ENCODE measurements around the gene STX7.

The STX7 gene

GRCh38 chr6:132471787-132472186, 41.1 kb downstream of the STX7 start:
- no peak overlapping the region for H3K4me3 ChIP-seq (ENCODE audit: low read depth, low read length)
- no peak for TF ChIP-seq CTCF (conservative IDR thresholded peaks at IDR 0.05; ENCODE audit: low read depth, low read length)
- DNase-seq (ENCODE audit: low read depth): no peak

- DNase-seq (ENCODE audit: low read depth): peak; percentile 86
- TF ChIP-seq CTCF (conservative IDR thresholded peaks at IDR 0.05; ENCODE audit: low read depth, low read length): no peak
- H3K4me3 ChIP-seq (ENCODE audit: low read depth, low read length): no peak overlapping the region
Observed at GRCh38 chr6:132466952-132467351, 46.0 kb downstream of the STX7 start.

- DNase-seq (ENCODE audit: low read depth): no peak
- no peak for TF ChIP-seq CTCF (conservative IDR thresholded peaks at IDR 0.05; ENCODE audit: low read depth, low read length)
- no peak overlapping the region for H3K4me3 ChIP-seq (ENCODE audit: low read depth, low read length)
Observed at GRCh38 chr6:132465530-132466485, 47.1 kb downstream of the STX7 start.

GRCh38 chr6:132464538-132465256, 48.2 kb downstream of the STX7 start:
- H3K4me3 ChIP-seq (ENCODE audit: low read depth, low read length): no peak overlapping the region
- TF ChIP-seq CTCF (conservative IDR thresholded peaks at IDR 0.05; ENCODE audit: low read depth, low read length): no peak
- DNase-seq (ENCODE audit: low read depth): peak; percentile 39

GRCh38 chr6:132461958-132462357, 51.0 kb downstream of the STX7 start:
- TF ChIP-seq CTCF (conservative IDR thresholded peaks at IDR 0.05; ENCODE audit: low read depth, low read length): no peak
- DNase-seq (ENCODE audit: low read depth): no peak
- H3K4me3 ChIP-seq (ENCODE audit: low read depth, low read length): no peak overlapping the region

- TF ChIP-seq CTCF (conservative IDR thresholded peaks at IDR 0.05; ENCODE audit: low read depth, low read length): no peak
- no peak for DNase-seq (ENCODE audit: low read depth)
- H3K4me3 ChIP-seq (ENCODE audit: low read depth, low read length): no peak overlapping the region
Observed at GRCh38 chr6:132459605-132459952, 53.3 kb downstream of the STX7 start.
